PFSK-1 (cell line): ENCODE results near the gene TMC1.

Experiments used
- FOXP2 ChIP-seq: optimal IDR thresholded peaks from 2 replicates; pipeline ENCODE3; 2011; ENCODE audit warnings: borderline replicate concordance, control low read depth, inconsistent platforms; ENCODE audit not compliant: insufficient read depth; ENCODE audit errors: extremely low read length, extremely low read depth
- POLR2AphosphoS5 ChIP-seq: IDR thresholded peaks from 2 replicates; pipeline ENCODE4 v1.6.1; 2012; ENCODE audit warnings: low read depth, mild to moderate bottlenecking, control low read depth, low read length, moderate library complexity
- SIN3A ChIP-seq: IDR thresholded peaks from 2 replicates; pipeline ENCODE4 v1.6.1; 2012; ENCODE audit warnings: mild to moderate bottlenecking, low read length, moderate library complexity, borderline replicate concordance; ENCODE audit not compliant: insufficient read depth
- TAF1 ChIP-seq: IDR thresholded peaks from 2 replicates; pipeline ENCODE4 v1.6.1; 2012; ENCODE audit warnings: low read length, control low read depth, borderline replicate concordance; ENCODE audit not compliant: insufficient read depth
- TF ChIP-seq, protein P1 (sequence below), 2 experiments: IDR thresholded peaks; 2 replicates each; pipeline versions ENCODE4 v1.6.1 to v1.8.0; 2011 to 2012; ENCODE audit warnings: low read depth in 2 of 2, low read length in 2 of 2, control low read depth in 1 of 2, inconsistent platforms in 1 of 2, mild to moderate bottlenecking in 1 of 2, moderate library complexity in 1 of 2; ENCODE audit not compliant: insufficient read depth in 1 of 2

The TMC1 gene

GRCh38 chr9:72599874-72600534, 78.6 kb downstream of the TMC1 start:
- TF ChIP-seq SIN3A = no peak
- TF ChIP-seq, protein P1, sequence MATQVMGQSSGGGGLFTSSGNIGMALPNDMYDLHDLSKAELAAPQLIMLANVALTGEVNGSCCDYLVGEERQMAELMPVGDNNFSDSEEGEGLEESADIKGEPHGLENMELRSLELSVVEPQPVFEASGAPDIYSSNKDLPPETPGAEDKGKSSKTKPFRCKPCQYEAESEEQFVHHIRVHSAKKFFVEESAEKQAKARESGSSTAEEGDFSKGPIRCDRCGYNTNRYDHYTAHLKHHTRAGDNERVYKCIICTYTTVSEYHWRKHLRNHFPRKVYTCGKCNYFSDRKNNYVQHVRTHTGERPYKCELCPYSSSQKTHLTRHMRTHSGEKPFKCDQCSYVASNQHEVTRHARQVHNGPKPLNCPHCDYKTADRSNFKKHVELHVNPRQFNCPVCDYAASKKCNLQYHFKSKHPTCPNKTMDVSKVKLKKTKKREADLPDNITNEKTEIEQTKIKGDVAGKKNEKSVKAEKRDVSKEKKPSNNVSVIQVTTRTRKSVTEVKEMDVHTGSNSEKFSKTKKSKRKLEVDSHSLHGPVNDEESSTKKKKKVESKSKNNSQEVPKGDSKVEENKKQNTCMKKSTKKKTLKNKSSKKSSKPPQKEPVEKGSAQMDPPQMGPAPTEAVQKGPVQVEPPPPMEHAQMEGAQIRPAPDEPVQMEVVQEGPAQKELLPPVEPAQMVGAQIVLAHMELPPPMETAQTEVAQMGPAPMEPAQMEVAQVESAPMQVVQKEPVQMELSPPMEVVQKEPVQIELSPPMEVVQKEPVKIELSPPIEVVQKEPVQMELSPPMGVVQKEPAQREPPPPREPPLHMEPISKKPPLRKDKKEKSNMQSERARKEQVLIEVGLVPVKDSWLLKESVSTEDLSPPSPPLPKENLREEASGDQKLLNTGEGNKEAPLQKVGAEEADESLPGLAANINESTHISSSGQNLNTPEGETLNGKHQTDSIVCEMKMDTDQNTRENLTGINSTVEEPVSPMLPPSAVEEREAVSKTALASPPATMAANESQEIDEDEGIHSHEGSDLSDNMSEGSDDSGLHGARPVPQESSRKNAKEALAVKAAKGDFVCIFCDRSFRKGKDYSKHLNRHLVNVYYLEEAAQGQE (IDR thresholded peaks at IDR 0.05; ENCODE audit: insufficient read depth in 1 of 2, low read depth in 2 of 2, low read length in 2 of 2) = no peak
- no peak for TF ChIP-seq TAF1
- TF ChIP-seq FOXP2 = no peak
- no peak for TF ChIP-seq POLR2AphosphoS5

GRCh38 chr9:72600671-72601070, 79.3 kb downstream of the TMC1 start:
- TF ChIP-seq, protein P1 (IDR thresholded peaks at IDR 0.05; ENCODE audit: insufficient read depth in 1 of 2, low read depth in 2 of 2, low read length in 2 of 2) = no peak
- no peak for TF ChIP-seq POLR2AphosphoS5

DNA sequence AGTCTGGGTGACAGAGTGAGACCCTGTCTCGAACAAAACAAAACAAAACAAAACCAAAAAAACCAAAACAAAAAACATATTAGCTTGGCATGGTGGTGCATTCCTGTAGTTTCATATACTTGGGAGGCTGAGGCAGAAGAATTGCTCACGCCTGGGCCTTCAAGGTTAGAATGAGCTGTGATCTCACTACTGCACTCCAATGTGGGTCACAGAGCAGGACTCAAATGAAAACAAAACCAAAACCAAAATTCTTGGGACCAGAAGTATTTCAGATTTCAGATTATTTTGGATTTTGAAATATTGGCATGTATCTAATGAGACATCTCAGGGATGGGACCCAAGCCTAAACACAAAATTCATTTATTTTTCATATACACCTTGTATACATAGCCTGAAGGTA, 80.2 kb downstream of the TMC1 start:
- TF ChIP-seq, protein P1 (IDR thresholded peaks at IDR 0.05; ENCODE audit: insufficient read depth in 1 of 2, low read depth in 2 of 2, low read length in 2 of 2) = no peak
- TF ChIP-seq FOXP2 (no peak), TAF1 (no peak), POLR2AphosphoS5 (no peak), SIN3A (no peak)

DNA sequence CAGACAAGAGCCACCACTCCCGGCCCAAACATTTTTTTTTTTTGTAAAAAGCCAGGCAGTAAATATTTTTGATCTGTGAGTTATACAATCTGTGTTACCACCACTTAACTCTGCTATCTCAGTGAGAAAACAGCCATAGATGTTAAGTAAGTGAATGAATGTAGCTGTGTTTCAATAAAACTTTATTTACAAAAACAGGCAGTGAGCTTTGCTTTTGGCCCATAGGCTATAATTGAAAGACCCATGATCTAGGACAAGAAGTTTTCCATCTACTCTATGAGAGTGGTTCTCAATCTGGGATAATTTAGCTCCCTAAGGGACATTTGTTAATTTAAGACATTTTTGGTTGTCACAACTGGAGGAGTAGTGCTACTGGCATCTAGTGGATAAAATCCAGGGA, 91.0 kb downstream of the TMC1 start:
- TF ChIP-seq FOXP2 (no peak), TAF1 (no peak), POLR2AphosphoS5 (no peak), SIN3A (no peak)
- TF ChIP-seq, protein P1 (IDR thresholded peaks at IDR 0.05; ENCODE audit: insufficient read depth in 1 of 2, low read depth in 2 of 2, low read length in 2 of 2) = no peak

DNA sequence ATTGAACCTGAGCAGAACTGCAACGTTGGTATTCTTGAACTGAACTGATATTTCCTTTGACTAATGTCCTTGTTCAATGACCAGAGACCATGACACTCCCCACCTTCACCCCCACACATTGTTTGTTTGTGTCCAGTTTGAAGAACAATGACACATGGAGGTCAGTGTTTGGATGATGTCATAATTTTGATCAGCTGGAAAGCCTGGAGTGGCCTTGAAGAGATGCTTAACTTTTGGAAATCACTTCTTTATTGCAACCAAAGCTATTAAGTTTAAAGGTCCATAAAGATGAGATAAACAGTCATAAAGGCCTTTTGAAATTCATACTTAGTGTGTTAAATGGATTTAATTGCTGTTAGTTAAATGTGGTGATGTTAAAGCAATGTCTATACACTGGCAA, 92.7 kb downstream of the TMC1 start:
- TF ChIP-seq, protein P1 (IDR thresholded peaks at IDR 0.05; ENCODE audit: insufficient read depth in 1 of 2, low read depth in 2 of 2, low read length in 2 of 2) = no peak
- TF ChIP-seq TAF1 = no peak
- TF ChIP-seq POLR2AphosphoS5 = no peak
- TF ChIP-seq FOXP2 = no peak
- TF ChIP-seq SIN3A = no peak
